Measurements from ENCODE around the gene PGP. TPM values are rescaled to one million over a fixed set of nuclear protein-coding genes. Genes with fewer than 3 reads are reported as not detected.
A peak's percentile ranks its signal among the peaks of the same experiment; 100 is the strongest.

Gene PGP
- total and polyA plus RNA-seq, 3 experiments from 2014 or later: 14.7 to 30.9 (median 27.3) TPM

DNA sequence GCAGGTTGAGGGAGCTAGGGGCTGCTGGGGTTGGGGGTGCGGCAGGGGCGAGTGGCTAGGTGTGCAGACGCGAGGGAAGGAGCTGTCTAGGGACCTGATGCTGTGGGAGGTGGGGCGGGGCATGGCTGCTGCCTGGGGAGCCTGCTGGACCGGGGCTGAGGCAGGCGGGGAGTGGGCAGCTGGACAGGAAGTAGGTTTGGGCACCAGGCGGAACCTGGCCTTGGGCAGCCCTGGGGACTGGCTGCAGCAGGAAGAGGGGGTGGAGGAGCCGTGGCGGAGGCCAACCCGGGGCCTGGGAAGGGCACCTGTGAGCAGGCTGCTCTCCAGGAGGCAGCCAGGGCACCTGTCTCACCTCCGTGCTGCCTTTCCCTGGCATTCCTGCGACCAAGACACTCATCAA lies 15.7 kb upstream of the PGP start:
- Histone ChIP-seq H3K4me3 (ENCODE audit: low read length) (no peak overlapping the region), H3K4me1 (ENCODE audit: insufficient read depth, low read length) (no peaks in the 10 kb centered on the region), H3K36me3 (ENCODE audit: insufficient read depth, low read length) (peaks cover 10% of the 10 kb centered on the region), H3K27ac (ENCODE audit: low read depth, low read length) (no peak overlapping the region), H3K9me3 (ENCODE audit: low read length) (no peaks in the 10 kb centered on the region), H3K27me3 (ENCODE audit: insufficient read depth, low read length, poor library complexity, severe bottlenecking) (no peaks in the 10 kb centered on the region)
- ChIA-PET POLR2A (no interaction called here), CTCF (no interaction called here)
- H3K9me3 Mint-ChIP-seq: no peaks in the 10 kb centered on the region
- H3K4me3 Mint-ChIP-seq: no peak overlapping the region
- DNase-seq: peak in 1 of 5 donors; percentile 42
- peaks cover 0 to 66% (median 0%) of the 10 kb centered on the region in 3 donors for H3K36me3 Mint-ChIP-seq
- H3K27ac Mint-ChIP-seq: no peak overlapping the region
- no peaks in the 10 kb centered on the region for H3K27me3 Mint-ChIP-seq
- peaks cover 4 to 15% (median 7%) of the 10 kb centered on the region in 3 donors for H3K4me1 Mint-ChIP-seq

DNA sequence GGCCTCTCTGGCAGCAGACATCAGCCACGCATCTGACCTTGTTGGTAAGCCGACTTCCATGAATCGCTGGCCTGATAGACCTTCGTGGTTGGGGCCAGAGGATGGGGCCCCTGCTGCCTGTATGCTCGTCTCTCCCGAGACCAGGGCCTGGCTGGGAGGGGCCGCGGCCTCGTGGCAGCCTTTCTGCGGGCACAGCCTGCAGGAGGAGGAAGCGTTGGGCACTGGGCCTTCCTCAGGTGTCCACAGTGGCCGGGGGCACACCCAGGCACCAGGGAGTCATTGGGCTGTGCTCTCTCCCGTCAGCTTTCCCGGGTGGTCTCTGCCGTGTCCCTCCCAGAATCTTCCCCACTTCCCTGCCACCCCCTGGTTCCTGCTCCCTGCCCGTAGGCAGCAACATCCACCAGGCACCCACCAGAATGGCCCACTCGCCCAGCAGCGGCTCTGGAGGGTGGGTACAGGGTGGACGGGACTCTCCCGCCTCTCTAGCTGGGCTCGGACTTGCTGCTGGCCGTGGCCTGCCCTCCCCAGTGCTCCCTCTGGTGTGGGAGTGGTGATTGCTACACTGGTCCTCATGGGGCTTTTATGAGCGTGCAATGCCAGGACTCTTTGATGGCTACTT lies 15.1 kb upstream of the PGP start:
- peak in 1 of 5 donors; percentile 41 for DNase-seq
- H3K36me3 Mint-ChIP-seq: peaks cover 0 to 59% (median 0%) of the 10 kb centered on the region in 3 donors
- H3K4me3 Mint-ChIP-seq: no peak overlapping the region
- Histone ChIP-seq H3K4me3 (ENCODE audit: low read length) (no peak overlapping the region), H3K27ac (ENCODE audit: low read depth, low read length) (no peak overlapping the region), H3K27me3 (ENCODE audit: insufficient read depth, low read length, poor library complexity, severe bottlenecking) (no peaks in the 10 kb centered on the region), H3K36me3 (ENCODE audit: insufficient read depth, low read length) (peaks cover 10% of the 10 kb centered on the region), H3K9me3 (ENCODE audit: low read length) (no peaks in the 10 kb centered on the region), H3K4me1 (ENCODE audit: insufficient read depth, low read length) (peaks cover 5% of the 10 kb centered on the region)
- no peaks in the 10 kb centered on the region for H3K9me3 Mint-ChIP-seq
- no peak overlapping the region for H3K27ac Mint-ChIP-seq
- peaks cover 4 to 19% (median 9%) of the 10 kb centered on the region in 3 donors for H3K4me1 Mint-ChIP-seq
- CTCF ChIA-PET: interaction anchor here (1.0 kb wide), 1 partner anchor 35 kb away, joined by 3 read pairs; no protein-coding TSS in a partner anchor
- POLR2A ChIA-PET: no interaction called here
- no peaks in the 10 kb centered on the region for H3K27me3 Mint-ChIP-seq

DNA sequence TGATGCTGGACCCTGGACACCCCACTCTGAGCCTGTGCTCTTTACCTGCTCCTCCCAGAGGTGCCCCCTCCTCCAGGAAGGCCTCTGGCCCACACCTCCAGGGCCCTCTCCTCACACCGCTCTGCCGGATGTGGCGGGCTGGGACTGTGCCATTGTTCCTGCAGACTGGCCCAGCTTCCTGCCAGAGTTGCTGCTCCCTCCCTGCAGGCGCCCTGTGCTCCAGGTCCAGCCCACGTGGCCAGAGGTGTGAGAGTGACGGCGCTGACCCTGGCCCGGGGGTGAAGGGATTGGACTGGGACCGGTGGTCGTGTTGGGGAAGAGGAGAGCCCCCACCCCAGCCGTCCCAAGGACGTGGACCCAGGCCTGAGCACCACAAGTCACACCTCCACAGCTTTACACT lies 14.5 kb upstream of the PGP start:
- no peaks in the 10 kb centered on the region for H3K27me3 ChIP-seq (ENCODE audit: insufficient read depth, low read length, poor library complexity, severe bottlenecking)
- ChIA-PET CTCF (interaction anchor here (1.0 kb wide), 1 partner anchor 34 kb away, joined by 3 read pairs; no protein-coding TSS in a partner anchor), POLR2A (no interaction called here)
- no peaks in the 10 kb centered on the region for H3K9me3 ChIP-seq (ENCODE audit: low read length)
- Mint-ChIP-seq H3K4me3 (no peak overlapping the region), H3K27me3 (no peaks in the 10 kb centered on the region), H3K9me3 (no peaks in the 10 kb centered on the region), H3K36me3 (peaks cover 0 to 54% (median 0%) of the 10 kb centered on the region in 3 donors), H3K4me1 (peaks cover 8 to 25% (median 15%) of the 10 kb centered on the region in 3 donors), H3K27ac (no peak overlapping the region)
- peaks cover 11% of the 10 kb centered on the region for H3K4me1 ChIP-seq (ENCODE audit: insufficient read depth, low read length)
- no peak overlapping the region for H3K4me3 ChIP-seq (ENCODE audit: low read length)
- H3K27ac ChIP-seq (ENCODE audit: low read depth, low read length): no peak overlapping the region
- H3K36me3 ChIP-seq (ENCODE audit: insufficient read depth, low read length): peaks cover 10% of the 10 kb centered on the region
- DNase-seq: no peak

DNA sequence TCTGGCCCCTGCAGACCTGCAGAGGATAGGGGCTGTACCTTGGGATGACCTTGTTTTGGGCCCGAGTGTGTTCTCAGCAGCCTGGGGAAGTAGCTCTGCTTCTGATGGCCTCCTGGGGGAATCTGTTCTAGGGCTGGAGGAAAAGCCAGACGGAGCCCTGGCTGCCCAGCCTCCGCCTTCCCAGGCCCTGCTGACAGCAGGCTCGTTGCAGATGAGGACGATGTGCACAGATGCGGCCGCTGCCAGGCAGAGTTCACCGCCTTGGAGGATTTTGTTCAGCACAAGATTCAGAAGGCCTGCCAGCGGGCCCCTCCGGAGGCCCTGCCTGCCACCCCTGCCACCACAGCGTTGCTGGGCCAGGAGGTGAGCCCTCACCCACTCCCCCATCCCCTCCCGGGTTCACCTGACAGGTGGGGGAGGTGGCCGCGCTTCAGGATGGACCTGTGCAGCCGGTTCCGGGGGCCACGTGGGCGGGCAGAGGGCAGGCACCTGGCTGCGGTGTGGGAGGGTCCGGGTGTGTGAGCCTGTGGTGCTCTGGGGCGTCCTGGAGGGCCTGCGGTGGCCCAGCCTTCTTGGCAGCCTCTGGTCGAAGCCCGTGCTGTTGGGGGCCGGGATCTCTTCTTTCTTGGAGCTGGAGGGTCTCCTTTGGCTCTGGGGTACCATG lies 13.7 kb upstream of the PGP start:
- H3K4me1 Mint-ChIP-seq: peaks cover 9 to 29% (median 17%) of the 10 kb centered on the region in 3 donors
- H3K9me3 Mint-ChIP-seq: no peaks in the 10 kb centered on the region
- no peaks in the 10 kb centered on the region for H3K27me3 Mint-ChIP-seq
- H3K4me3 Mint-ChIP-seq: no peak overlapping the region
- Histone ChIP-seq H3K27me3 (ENCODE audit: insufficient read depth, low read length, poor library complexity, severe bottlenecking) (no peaks in the 10 kb centered on the region), H3K4me3 (ENCODE audit: low read length) (no peak overlapping the region), H3K27ac (ENCODE audit: low read depth, low read length) (no peak overlapping the region), H3K4me1 (ENCODE audit: insufficient read depth, low read length) (peaks cover 11% of the 10 kb centered on the region), H3K9me3 (ENCODE audit: low read length) (no peaks in the 10 kb centered on the region), H3K36me3 (ENCODE audit: insufficient read depth, low read length) (peaks cover 10% of the 10 kb centered on the region)
- DNase-seq: peak in 1 of 5 donors; percentile 39
- peak overlapping the region in 1 of 8 donors; percentile 38 for H3K27ac Mint-ChIP-seq
- H3K36me3 Mint-ChIP-seq: peaks cover 0 to 48% (median 0%) of the 10 kb centered on the region in 3 donors
- CTCF ChIA-PET: interaction anchor here (0.7 kb wide), 1 partner anchor 24 kb away, joined by 3 read pairs; no protein-coding TSS in a partner anchor
- POLR2A ChIA-PET: interaction anchor here (0.6 kb wide), 1 partner anchor 60 kb away, joined by 3 read pairs; no protein-coding TSS in a partner anchor

- Mint-ChIP-seq H3K27me3 (no peaks in the 10 kb centered on the region), H3K4me3 (peak overlapping the region in 3 of 7 donors; percentile 44 to 56 (median 47)), H3K36me3 (peaks cover 0 to 42% (median 0%) of the 10 kb centered on the region in 3 donors), H3K4me1 (peaks cover 9 to 32% (median 17%) of the 10 kb centered on the region in 3 donors), H3K9me3 (no peaks in the 10 kb centered on the region), H3K27ac (peak overlapping the region in 3 of 8 donors; percentile 30 to 68 (median 61))
- Histone ChIP-seq H3K36me3 (ENCODE audit: insufficient read depth, low read length) (peaks cover 10% of the 10 kb centered on the region), H3K27ac (ENCODE audit: low read depth, low read length) (no peak overlapping the region), H3K4me3 (ENCODE audit: low read length) (no peak overlapping the region), H3K4me1 (ENCODE audit: insufficient read depth, low read length) (peaks cover 11% of the 10 kb centered on the region), H3K27me3 (ENCODE audit: insufficient read depth, low read length, poor library complexity, severe bottlenecking) (no peaks in the 10 kb centered on the region), H3K9me3 (ENCODE audit: low read length) (no peaks in the 10 kb centered on the region)
- POLR2A ChIA-PET: no interaction called here
- CTCF ChIA-PET: no interaction called here
- DNase-seq: no peak
Observed at GRCh38 chr16:2226918-2227317, 12.3 kb upstream of the PGP start.

GRCh38 chr16:2226245-2226793 lies 11.7 kb upstream of the PGP start:
- Mint-ChIP-seq H3K9me3 (no peaks in the 10 kb centered on the region), H3K36me3 (peaks cover 0 to 36% (median 0%) of the 10 kb centered on the region in 3 donors), H3K27me3 (no peaks in the 10 kb centered on the region), H3K4me1 (peaks cover 9 to 32% (median 17%) of the 10 kb centered on the region in 3 donors), H3K27ac (peak overlapping the region in 3 of 8 donors; percentile 30 to 68 (median 38)), H3K4me3 (peak overlapping the region in 5 of 7 donors; percentile 33 to 85 (median 52))
- DNase-seq: no peak
- POLR2A ChIA-PET: no interaction called here
- peaks cover 10% of the 10 kb centered on the region for H3K36me3 ChIP-seq (ENCODE audit: insufficient read depth, low read length)
- no peak overlapping the region for H3K27ac ChIP-seq (ENCODE audit: low read depth, low read length)
- H3K4me3 ChIP-seq (ENCODE audit: low read length): no peak overlapping the region
- CTCF ChIA-PET: no interaction called here
- no peaks in the 10 kb centered on the region for H3K27me3 ChIP-seq (ENCODE audit: insufficient read depth, low read length, poor library complexity, severe bottlenecking)
- H3K9me3 ChIP-seq (ENCODE audit: low read length): no peaks in the 10 kb centered on the region
- peaks cover 11% of the 10 kb centered on the region for H3K4me1 ChIP-seq (ENCODE audit: insufficient read depth, low read length)

DNA sequence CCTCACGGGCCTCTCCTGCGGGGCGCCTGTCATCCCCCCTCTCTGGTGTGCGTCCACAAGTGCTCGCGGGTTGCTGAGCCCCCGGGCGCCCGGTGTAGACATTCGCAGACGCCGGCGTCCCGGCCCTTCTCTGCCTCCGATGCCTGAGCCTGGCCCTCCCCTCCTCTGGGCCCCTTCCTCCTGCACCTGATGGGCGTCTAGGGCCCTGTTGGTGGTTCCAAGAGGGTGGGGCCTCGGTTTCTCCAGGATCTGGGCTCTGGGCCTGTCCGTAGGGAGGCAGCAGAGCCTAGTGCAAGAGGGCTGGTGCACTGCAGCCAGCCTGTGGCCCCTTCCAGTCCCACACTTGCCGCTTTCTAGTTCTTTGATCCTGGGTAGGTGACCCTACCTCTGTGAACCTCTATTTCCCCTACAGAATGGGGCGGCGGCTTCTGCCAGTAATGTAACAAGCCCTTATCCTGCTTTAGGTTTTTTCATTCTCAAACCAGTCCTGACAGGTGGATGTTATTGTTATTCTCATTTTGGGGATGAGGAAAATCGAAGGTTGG lies 9.4 kb upstream of the PGP start:
- CTCF ChIA-PET: no interaction called here
- Mint-ChIP-seq H3K36me3 (peaks cover 0 to 16% (median 0%) of the 10 kb centered on the region in 3 donors), H3K4me1 (peaks cover 9 to 32% (median 17%) of the 10 kb centered on the region in 3 donors), H3K4me3 (peak overlapping the region; percentile 78 to 94 (median 84)), H3K27me3 (no peaks in the 10 kb centered on the region), H3K9me3 (no peaks in the 10 kb centered on the region), H3K27ac (peak overlapping the region in 7 of 8 donors; percentile 23 to 93 (median 54))
- Histone ChIP-seq H3K27me3 (ENCODE audit: insufficient read depth, low read length, poor library complexity, severe bottlenecking) (no peaks in the 10 kb centered on the region), H3K27ac (ENCODE audit: low read depth, low read length) (peak overlapping the region; percentile 82), H3K4me1 (ENCODE audit: insufficient read depth, low read length) (peaks cover 11% of the 10 kb centered on the region), H3K4me3 (ENCODE audit: low read length) (peak overlapping the region; percentile 87), H3K36me3 (ENCODE audit: insufficient read depth, low read length) (no peaks in the 10 kb centered on the region), H3K9me3 (ENCODE audit: low read length) (no peaks in the 10 kb centered on the region)
- POLR2A ChIA-PET: interaction anchor here (1.9 kb wide), 1 partner anchor 10 kb away, joined by 12 read pairs; the partner anchor contains the start of gene PGP
- DNase-seq: no peak

All from CD8-positive, alpha-beta memory T cell (primary cell).